ENCODE results near the gene RMDN3.

RMDN3 gene

DNA sequence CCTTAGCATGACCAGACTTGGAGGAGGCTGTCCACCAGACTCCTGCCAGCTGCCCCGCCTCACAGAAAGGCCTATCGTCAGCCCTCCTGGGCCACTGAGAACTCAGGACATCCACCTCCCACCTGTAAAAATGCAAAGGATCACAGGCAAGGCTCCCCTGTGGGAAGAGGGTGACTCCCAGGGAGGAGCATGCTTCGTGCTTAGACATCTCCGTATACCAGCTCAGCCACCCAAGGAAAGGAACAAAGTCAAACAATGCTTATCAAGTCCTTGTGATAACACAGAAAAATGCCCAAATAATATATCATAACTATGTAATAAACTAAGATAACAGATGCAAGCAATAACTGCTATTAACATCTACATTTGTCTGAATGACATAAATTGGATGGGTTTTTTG lies 4.2 kb downstream of the RMDN3 start:
- DNase-seq (ENCODE audit: low read depth in 4 of 4, low spot score in 1 of 4): no peak

DNA sequence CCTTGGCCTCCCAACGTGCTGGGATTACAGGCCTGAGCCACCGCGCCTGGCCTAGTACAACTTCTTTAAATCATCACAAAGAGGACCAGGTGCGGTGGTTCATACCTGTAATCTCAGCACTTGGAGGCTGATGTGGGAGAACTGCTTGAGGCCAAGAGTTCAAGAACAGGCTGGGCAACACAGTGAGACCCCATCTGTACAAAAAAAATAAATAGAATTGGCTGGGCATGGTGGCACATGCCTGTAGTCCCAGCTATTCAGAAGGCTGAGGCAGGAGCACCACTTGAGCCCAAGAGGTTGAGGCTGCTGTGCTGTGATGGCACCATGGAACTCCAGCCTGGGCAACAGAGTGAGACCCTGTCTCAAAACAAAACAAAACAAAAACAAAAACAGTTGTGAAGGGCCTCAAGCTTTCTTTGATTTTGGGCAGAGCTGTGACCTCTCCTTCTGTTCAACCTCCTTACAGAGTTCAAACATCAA lies 5.9 kb downstream of the RMDN3 start:
- no peak for DNase-seq (ENCODE audit: low read depth in 4 of 4, low spot score in 1 of 4)

DNA sequence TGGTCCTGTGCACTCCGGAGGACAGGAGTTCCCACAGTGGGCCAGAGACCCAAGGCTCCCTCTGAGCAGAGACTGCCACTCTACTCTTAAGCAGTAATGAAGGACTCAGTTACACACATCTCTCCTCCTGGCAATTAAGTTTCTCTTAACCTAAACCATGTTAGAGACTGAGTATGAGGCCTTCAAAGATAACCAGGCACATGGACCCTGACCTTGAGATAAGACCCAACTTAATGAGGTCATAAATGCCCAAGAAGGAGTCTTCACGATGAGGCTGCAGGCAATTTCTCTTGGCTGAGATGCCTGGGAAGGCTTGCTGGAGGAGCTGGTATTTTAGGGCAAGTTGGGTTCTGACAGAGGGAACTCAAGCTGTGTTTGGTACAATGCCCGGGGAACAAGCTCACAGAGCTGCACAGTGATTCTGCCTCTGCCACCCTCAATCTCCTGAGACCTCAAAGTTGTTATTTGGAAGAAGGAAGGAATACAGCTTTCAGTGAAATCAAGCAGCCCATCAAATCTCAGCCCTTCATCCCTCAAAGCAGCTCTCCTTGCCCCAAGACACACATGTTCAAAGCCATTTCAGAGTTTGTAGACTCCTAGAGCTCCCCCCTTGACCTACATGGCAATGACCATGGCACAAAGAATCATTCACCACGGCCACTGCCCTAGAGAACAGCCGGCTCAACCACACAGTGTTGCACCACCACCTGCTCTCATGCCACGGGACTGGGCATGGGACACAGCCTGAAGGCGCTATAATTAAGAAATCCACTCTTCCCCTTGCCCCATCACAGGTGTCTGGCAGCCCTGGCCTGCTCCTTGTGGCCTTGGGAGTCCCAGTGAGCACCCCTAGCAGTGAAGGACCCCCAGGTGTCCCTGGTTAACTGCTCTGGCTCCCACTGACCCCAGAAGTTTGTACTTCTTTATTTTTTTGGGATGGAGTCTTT lies 7.1 kb downstream of the RMDN3 start:
- no peak for DNase-seq (ENCODE audit: low read depth in 4 of 4, low spot score in 1 of 4)

DNA sequence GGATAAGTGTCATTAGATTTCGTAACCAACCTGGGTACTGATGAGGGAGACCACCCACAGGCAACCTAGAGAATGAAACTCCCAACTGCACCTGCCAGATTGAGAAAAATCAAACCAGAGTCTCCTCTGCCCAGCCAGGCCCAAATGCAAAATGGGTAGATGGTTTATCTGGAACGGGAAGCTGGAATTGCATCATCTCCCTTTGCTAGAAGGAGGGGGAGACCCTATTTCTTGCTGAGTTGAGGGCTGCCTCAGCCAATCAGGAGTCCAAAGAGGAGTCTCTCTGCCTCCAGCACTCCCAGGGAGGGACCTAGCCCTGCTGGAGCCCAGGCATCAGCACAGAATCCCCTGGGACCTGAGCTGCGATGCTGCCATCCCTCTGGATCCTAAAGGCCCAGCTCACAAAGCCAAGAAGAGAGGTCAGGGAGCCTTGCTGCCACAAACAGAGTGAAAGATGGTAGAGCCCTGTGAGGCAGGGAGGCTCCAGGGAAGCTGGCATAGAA lies 8.1 kb downstream of the RMDN3 start:
- DNase-seq (ENCODE audit: low read depth in 4 of 4, low spot score in 1 of 4): no peak

GRCh38 chr15:40744815-40745152 lies 10.3 kb downstream of the RMDN3 start:
- DNase-seq (ENCODE audit: low read depth in 4 of 4, low spot score in 1 of 4): no peak

GRCh38 chr15:40743921-40744814 lies 10.9 kb downstream of the RMDN3 start:
- peak in 2 of 4 experiments; percentile 31 to 56 for DNase-seq (ENCODE audit: low read depth in 4 of 4, low spot score in 1 of 4)

GRCh38 chr15:40743485-40743901 lies 11.6 kb downstream of the RMDN3 start:
- DNase-seq (ENCODE audit: low read depth in 4 of 4, low spot score in 1 of 4): no peak

GRCh38 chr15:40739854-40740253 lies 15.2 kb downstream of the RMDN3 start:
- DNase-seq (ENCODE audit: low read depth in 4 of 4, low spot score in 1 of 4): no peak

DNA sequence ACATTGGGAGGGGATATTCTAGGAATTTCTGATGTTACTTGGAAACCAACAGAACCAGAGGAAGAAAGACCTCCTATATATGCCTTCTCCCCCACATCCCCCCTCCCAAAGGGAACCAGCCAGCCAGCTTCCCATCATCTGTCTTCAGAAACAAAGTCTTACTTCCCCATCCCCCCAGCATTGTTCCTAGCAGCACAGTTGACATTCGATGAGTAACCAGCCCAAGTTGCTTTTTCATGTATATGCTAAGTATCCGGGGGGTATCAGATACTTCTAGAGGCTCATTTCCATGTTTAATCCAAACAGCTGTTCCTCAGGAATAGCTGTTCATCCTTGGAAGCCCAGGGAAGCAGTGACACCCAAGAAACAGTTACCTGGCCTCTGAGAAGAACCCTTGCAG lies 16.0 kb downstream of the RMDN3 start:
- DNase-seq (ENCODE audit: low read depth in 4 of 4, low spot score in 1 of 4): no peak

- no peak for DNase-seq (ENCODE audit: low read depth in 4 of 4, low spot score in 1 of 4)
Observed at GRCh38 chr15:40737048-40737447, 18.0 kb downstream of the RMDN3 start.

DNA sequence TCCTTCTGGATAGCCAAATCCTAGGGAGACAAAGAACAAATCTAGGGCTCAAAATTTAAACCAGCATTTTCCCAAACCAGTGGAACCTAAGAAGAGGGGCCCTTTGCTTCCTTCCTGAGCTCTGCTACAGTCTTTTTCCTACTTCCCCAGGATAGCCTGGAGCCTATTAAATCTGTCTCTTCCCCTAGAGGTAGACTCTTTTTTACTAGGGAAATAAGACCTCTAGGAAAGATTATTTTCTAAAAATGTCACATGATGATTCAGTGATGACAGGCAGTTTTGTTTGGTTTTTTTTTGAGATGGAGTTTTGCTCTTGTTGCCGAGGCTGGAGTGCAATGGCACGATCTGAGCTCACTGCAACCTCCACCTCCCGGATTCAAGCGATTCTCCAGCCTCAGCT lies 18.5 kb downstream of the RMDN3 start:
- no peak for DNase-seq (ENCODE audit: low read depth in 4 of 4, low spot score in 1 of 4)

DNA sequence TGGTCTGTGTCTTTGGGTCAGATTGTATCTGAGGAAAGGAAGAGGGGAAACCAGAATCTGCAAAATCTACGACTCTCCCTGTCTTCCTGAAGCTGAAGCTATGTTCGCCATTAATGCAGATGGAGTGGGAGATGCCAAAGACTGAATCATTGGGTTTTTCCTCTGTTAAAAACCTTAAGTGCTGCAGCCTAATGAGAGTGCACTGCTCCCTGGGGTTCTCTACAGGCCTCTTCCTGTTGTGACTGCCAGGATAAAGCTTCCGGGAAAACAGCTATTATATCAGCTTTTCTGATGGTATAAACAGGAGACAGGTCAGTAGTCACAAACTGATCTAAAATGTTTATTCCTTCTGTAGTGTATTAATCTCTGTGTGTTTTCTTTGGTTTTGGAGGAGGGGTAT lies 24.0 kb downstream of the RMDN3 start:
- no peak for DNase-seq (ENCODE audit: low read depth in 4 of 4, low spot score in 1 of 4)

DNA sequence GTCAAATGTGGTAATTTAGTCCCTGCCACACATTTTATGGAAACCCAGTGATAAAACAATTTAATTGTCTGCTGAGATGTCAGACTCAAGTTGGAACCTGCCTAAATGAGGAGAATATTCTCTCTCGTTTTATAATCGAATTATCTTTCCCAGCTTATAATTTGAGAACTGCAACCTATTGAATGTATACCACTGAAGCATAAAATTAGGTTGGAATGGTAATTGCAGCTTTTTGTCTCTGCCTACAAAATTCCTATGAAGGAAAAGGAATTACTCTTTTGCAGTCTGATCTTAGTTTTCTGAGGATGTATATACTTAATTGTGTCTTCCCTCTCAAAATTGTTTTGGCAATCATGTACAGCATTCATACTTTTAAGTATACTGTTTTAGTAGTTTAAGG lies 31.1 kb downstream of the RMDN3 start:
- no peak for DNase-seq (ENCODE audit: low read depth in 4 of 4, low spot score in 1 of 4)

GRCh38 chr15:40722934-40723333 lies 32.1 kb downstream of the RMDN3 start:
- DNase-seq (ENCODE audit: low read depth in 4 of 4, low spot score in 1 of 4): no peak

- no peak for DNase-seq (ENCODE audit: low read depth in 4 of 4, low spot score in 1 of 4)
Observed at GRCh38 chr15:40722354-40722753, 32.7 kb downstream of the RMDN3 start.

- no peak for DNase-seq (ENCODE audit: low read depth in 4 of 4, low spot score in 1 of 4)
Observed at GRCh38 chr15:40721701-40722100, 33.4 kb downstream of the RMDN3 start.

GRCh38 chr15:40716165-40716564 lies 38.9 kb downstream of the RMDN3 start:
- no peak for DNase-seq (ENCODE audit: low read depth in 4 of 4, low spot score in 1 of 4)

GRCh38 chr15:40714144-40714543 lies 40.9 kb downstream of the RMDN3 start:
- DNase-seq (ENCODE audit: low read depth in 4 of 4, low spot score in 1 of 4): no peak

DNA sequence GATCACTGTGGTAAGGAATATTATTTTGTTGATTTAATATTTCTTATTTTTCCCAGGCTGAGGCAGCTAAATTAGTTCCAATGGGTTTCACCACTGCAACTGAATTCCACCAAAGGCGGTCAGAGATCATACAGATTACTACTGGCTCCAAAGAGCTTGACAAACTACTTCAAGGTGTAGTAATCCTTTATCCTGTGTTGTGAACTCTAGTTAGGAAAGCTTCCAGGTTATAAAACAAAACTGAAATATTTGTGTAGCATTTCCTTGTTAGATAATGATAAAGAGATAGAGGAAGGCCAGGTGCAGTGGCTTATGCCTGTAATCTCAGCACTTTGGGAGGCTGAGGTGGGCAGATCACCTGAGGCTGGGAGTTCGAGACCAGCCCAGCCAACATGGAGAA lies 48.9 kb downstream of the RMDN3 start:
- DNase-seq (ENCODE audit: low read depth in 4 of 4, low spot score in 1 of 4): no peak

DNA sequence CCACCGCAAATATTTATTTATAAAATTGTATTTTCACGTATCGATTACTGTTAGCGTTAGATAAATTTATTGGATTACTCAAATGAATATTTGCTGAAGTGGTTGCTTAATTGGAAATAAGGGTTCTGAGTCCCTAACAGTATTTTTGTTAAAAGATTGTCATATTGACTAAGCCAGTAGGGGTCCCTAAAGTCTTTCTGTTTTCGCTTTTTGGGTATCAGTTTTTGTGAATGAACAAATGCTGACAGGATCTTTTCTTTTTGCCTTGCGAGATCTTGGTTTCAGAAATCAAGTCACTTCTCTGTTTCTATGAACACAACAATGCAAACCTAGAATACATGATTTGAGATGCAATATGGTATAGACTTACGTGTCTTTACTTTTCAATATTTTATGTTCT lies 53.0 kb downstream of the RMDN3 start:
- no peak for DNase-seq (ENCODE audit: low read depth in 4 of 4, low spot score in 1 of 4)

GRCh38 chr15:40697916-40698315 lies 57.1 kb downstream of the RMDN3 start:
- no peak for DNase-seq (ENCODE audit: low read depth in 4 of 4, low spot score in 1 of 4)

- no peak for DNase-seq (ENCODE audit: low read depth in 4 of 4, low spot score in 1 of 4)
Observed at GRCh38 chr15:40696228-40696627, 58.8 kb downstream of the RMDN3 start.

Data from stimulated activated CD4-positive, alpha-beta T cell treated with anti-CD3 and anti-CD28 coated beads, Interleukin-1b, Interleukin-23, amount 100 ng/mL, for 24 hours (primary cell).